Endothelial cell of umbilical vein (primary cell): Measurements from ENCODE around the gene KCNIP3. TPM values are rescaled to one million over a fixed set of nuclear protein-coding genes. Genes with fewer than 3 reads are reported as not detected.

ENCODE experiments used
- BruUV-seq: library from RNA; stranded (reverse); fragments of 400-500 nt; replicated peaks from 2 replicates; lab custom pipeline; 2021; lab: Mats Ljungman, UMichigan
- CTCF ChIA-PET: fragments of 300-600, 350-600 bp; sonication (Branson Sonifier 250); formaldehyde crosslinking; loops from one replicate; lab custom pipeline; 2021; ENCODE audit warnings: antibody characterized with exemption, inconsistent platforms; lab: Charles Lee
- POLR2A ChIA-PET: fragments of 300-600, 350-600 bp; sonication (Branson Sonifier 250); formaldehyde crosslinking; loops from one replicate; lab custom pipeline; 2021; ENCODE audit warnings: antibody characterized with exemption, inconsistent platforms; lab: Charles Lee
- DNase-seq: peaks from one replicate; pipeline ENCODE4 v3.0.0-alpha.2; 2011; ENCODE audit warnings: low read depth, low spot score
- FAIRE-seq: peaks from 2 replicates; lab custom pipeline; 2011; peaks lifted over from hg19 to GRCh38; lab: Jason Lieb, UNC
- H2AFZ ChIP-seq: 2 replicates; pipeline ENCODE4 v1.6.0; 2012; ENCODE audit warnings: low read depth, low read length, control low read depth, inconsistent platforms
- H3K27ac ChIP-seq: 2 replicates; pipeline ENCODE4 v1.5.1; 2011; ENCODE audit warnings: low read depth, mild to moderate bottlenecking, control low read depth, low read length, moderate library complexity; ENCODE audit not compliant: insufficient read depth
- H3K27me3 ChIP-seq, 2 experiments: 2 replicates each; pipeline versions ENCODE4 v1.6.0 to v1.6.1; 2011; ENCODE audit warnings: low read length in 2 of 2, mixed read lengths in 1 of 2; ENCODE audit not compliant: control insufficient read depth in 2 of 2, insufficient read depth in 2 of 2
- H3K36me3 ChIP-seq, 2 experiments: 2 replicates in 1 of 2; 3 replicates in 1 of 2; pipeline ENCODE4 v1.5.1; 2011; ENCODE audit warnings: low read length in 2 of 2, mild to moderate bottlenecking in 1 of 2, moderate library complexity in 1 of 2; ENCODE audit not compliant: control insufficient read depth in 2 of 2, insufficient read depth in 2 of 2; ENCODE audit errors: extremely low read depth in 1 of 2
- H3K4me1 ChIP-seq: 3 replicates; pipeline ENCODE4 v1.5.1; 2011; ENCODE audit warnings: mild to moderate bottlenecking, low read length; ENCODE audit not compliant: control insufficient read depth, insufficient read depth; ENCODE audit errors: extremely low read depth
- H3K4me2 ChIP-seq: 2 replicates; pipeline ENCODE4 v1.6.1; 2011; ENCODE audit warnings: low read length, control low read depth, mixed read lengths; ENCODE audit not compliant: insufficient read depth
- H3K4me3 ChIP-seq, 3 experiments: fragments of 200-600 bp in 1 of 3; sonication (generic), shearing (Covaris generic) in 1 of 3; replicated peaks in 1 of 3; 2 replicates each; pipeline ENCODE4 v1.5.1; 2011 to 2016; ENCODE audit warnings: control low read depth in 3 of 3, low read length in 3 of 3, mild to moderate bottlenecking in 2 of 3, inconsistent platforms in 1 of 3, low read depth in 1 of 3, moderate library complexity in 1 of 3; ENCODE audit not compliant: insufficient read depth in 1 of 3
- H3K79me2 ChIP-seq: 2 replicates; pipeline ENCODE4 v1.6.0; 2012; ENCODE audit warnings: low read length, inconsistent platforms; ENCODE audit not compliant: control insufficient read depth, insufficient read depth
- H3K9ac ChIP-seq: replicated peaks from 2 replicates; pipeline ENCODE3; 2011; ENCODE audit warnings: low read length, control low read depth; ENCODE audit not compliant: insufficient read depth; ENCODE audit errors: extremely low read depth
- H3K9me1 ChIP-seq: replicated peaks from 3 replicates; pipeline ENCODE4 v1.6.0; 2011; ENCODE audit warnings: mild to moderate bottlenecking, low read length; ENCODE audit not compliant: control insufficient read depth, insufficient read depth; ENCODE audit errors: extremely low read depth
- H3K9me3 ChIP-seq: replicated peaks from 2 replicates; pipeline ENCODE4 v1.5.1; 2012; ENCODE audit warnings: low read length, inconsistent platforms; ENCODE audit not compliant: control insufficient read depth, insufficient read depth
- H4K20me1 ChIP-seq: replicated peaks from 2 replicates; pipeline ENCODE3; 2011; ENCODE audit warnings: mild to moderate bottlenecking, low read length; ENCODE audit not compliant: control insufficient read depth, insufficient read depth; ENCODE audit errors: extremely low read depth
- CTCF ChIP-seq, 2 donors: IDR thresholded peaks; 1 replicate in 1 of 2; 2 replicates in 1 of 2; pipeline ENCODE4 v1.5.1; 2011; ENCODE audit warnings: low read length in 2 of 2, mild to moderate bottlenecking in 2 of 2, moderate library complexity in 2 of 2, control low read depth in 1 of 2, inconsistent platforms in 1 of 2, low read depth in 1 of 2; ENCODE audit not compliant: insufficient read depth in 1 of 2; ENCODE audit errors: extremely low read depth in 1 of 2
- EZH2 ChIP-seq: IDR thresholded peaks from 2 replicates; pipeline ENCODE4 v1.6.1; 2012; ENCODE audit warnings: borderline replicate concordance, low read depth, mild to moderate bottlenecking, moderate library complexity, low read length, inconsistent platforms; ENCODE audit not compliant: severe bottlenecking
- FOS ChIP-seq: IDR thresholded peaks from 2 replicates; pipeline ENCODE4 v1.6.1; 2011; ENCODE audit warnings: mild to moderate bottlenecking, low read length, moderate library complexity, borderline replicate concordance; ENCODE audit not compliant: insufficient read depth
- GATA2 ChIP-seq: IDR thresholded peaks from 2 replicates; pipeline ENCODE4 v1.7.0; 2011; ENCODE audit warnings: low read depth, mild to moderate bottlenecking, moderate library complexity, mixed read lengths, low read length; ENCODE audit not compliant: insufficient read length, insufficient read depth
- JUN ChIP-seq: IDR thresholded peaks from 2 replicates; pipeline ENCODE4 v1.6.1; 2011; ENCODE audit warnings: borderline replicate concordance, low read depth; ENCODE audit not compliant: insufficient read length, insufficient read depth
- MYC ChIP-seq: IDR thresholded peaks from one replicate; pipeline ENCODE4 v1.6.1; 2011; ENCODE audit warnings: mild to moderate bottlenecking, low read depth, low read length
- POLR2A ChIP-seq: IDR thresholded peaks from 2 replicates; pipeline ENCODE4 v1.6.1; 2012; ENCODE audit warnings: low read depth, mild to moderate bottlenecking, control low read depth, low read length
- POLR2AphosphoS5 ChIP-seq: IDR thresholded peaks from 2 replicates; pipeline ENCODE4 v1.6.1; 2012; ENCODE audit warnings: low read depth, mild to moderate bottlenecking, control low read depth, low read length, moderate library complexity; ENCODE audit not compliant: insufficient read depth
- dilution Hi-C: fragments of 300-500 bp; cut with MboI; formaldehyde crosslinking; loops from one replicate; pipeline ENCODE4 v1.15.0; 2019; ENCODE audit warnings: low sequenced_read_pairs; ENCODE audit not compliant: extremely low pct_ligation_motif_present
- intact Hi-C: fragments of 100-400 bp; cut with micrococcal nuclease; formaldehyde crosslinking; loops from one replicate; pipeline ENCODE4 v1.10.0; 2022
- polyA plus RNA-seq, 4 experiments: library from polyadenylated mRNA; depleted of rRNA in 3 of 4; stranded (reverse) in 3 of 4; unstranded in 1 of 4; fragments of >200 nt; gene quantifications; 2 replicates each; pipeline versions ENCODE4 v1.2.1 to v1.2.3, GENCODE V29; 2011 to 2012; ENCODE audit warnings: missing spikeins in 1 of 4
- total RNA-seq: library from RNA; stranded (reverse); gene quantifications from 2 replicates; pipeline ENCODE4 v1.2.3, GENCODE V29; 2021
- TF ChIP-seq, protein P1 (sequence below): IDR thresholded peaks from 2 replicates; pipeline ENCODE4 v1.6.1; 2011; ENCODE audit not compliant: insufficient read depth, insufficient read length

KCNIP3 gene
- total and polyA plus RNA-seq, 2 donors (not counting 3 experiments of a cell fraction or from before 2014, with no cell fraction given), result 0.12 to 0.62 TPM

DNA sequence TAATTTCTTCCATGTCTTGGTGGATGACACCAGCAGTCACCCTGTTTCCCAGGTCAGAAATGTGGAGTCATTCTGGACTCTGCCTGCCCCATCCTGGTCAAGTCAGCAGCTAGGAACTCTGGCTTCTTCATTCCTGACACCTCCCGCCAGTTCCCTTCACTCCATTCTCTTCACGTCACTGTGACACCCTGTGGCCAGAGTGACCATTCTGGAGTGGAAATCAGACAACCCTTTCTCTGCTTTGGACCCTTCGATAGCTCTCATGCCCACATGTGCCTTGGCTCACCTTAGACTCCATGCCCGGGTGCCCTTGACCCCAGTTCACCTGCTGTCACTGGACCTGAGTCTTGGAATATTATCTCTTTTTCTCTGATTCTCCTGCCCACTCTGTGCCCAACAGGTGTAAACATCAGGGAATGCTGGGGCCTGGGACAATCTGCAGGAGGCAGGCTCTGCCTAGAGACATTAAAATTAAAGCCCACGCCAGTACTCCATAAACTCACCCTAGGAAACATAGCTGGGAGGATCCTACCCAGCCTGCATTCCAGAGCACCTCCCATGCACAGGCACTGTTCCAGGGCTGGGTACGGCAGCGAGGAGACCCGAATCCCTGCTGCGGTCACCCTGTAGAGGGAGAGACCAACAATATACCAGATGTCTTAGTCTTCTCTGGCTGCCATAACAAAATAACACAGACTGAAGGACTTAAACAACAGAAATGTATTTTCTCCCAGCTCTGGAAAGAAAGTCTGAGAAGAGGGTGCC is 64.3 kb downstream of the KCNIP3 start:
- CTCF ChIA-PET, result no interaction called here

More for the DNA sequence above, 64.3 kb downstream of the KCNIP3 start:
- no peaks in the 10 kb centered on the region for H3K9me3 ChIP-seq
- no peak for DNase-seq
- no peaks in the 10 kb centered on the region for H3K9me1 ChIP-seq
- H2AFZ ChIP-seq, result no peak overlapping the region
- no peaks in the 10 kb centered on the region for H3K36me3 ChIP-seq
- no peak overlapping the region for H3K4me3 ChIP-seq
- H3K4me1 ChIP-seq, result no peaks in the 10 kb centered on the region
- no peaks in the 10 kb centered on the region for H3K79me2 ChIP-seq
- H3K9ac ChIP-seq, result no peak overlapping the region
- dilution Hi-C loops (no loop called here), intact Hi-C loops (no loop called here)
- TF ChIP-seq JUN (no peak), POLR2A (no peak), CTCF (IDR thresholded peaks at IDR 0.05; ENCODE audit: extremely low read depth in 1 of 2, insufficient read depth in 1 of 2, low read depth in 1 of 2, low read length in 2 of 2) (no peak), POLR2AphosphoS5 (no peak), EZH2 (no peak), GATA2 (no peak), FOS (no peak), MYC (no peak)
- TF ChIP-seq, protein P1, sequence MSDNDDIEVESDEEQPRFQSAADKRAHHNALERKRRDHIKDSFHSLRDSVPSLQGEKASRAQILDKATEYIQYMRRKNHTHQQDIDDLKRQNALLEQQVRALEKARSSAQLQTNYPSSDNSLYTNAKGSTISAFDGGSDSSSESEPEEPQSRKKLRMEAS, result no peak
- H3K4me2 ChIP-seq, result no peak overlapping the region
- POLR2A ChIA-PET, result no interaction called here
- no peaks in the 10 kb centered on the region for H3K27me3 ChIP-seq
- H3K27ac ChIP-seq, result no peak overlapping the region
- H4K20me1 ChIP-seq, result no peaks in the 10 kb centered on the region
- no peak for FAIRE-seq
- BruUV-seq, result no TSS peak
